H1 (cell line): ENCODE measurements around the gene TGFBR2. TPM values are rescaled to one million over a fixed set of nuclear protein-coding genes. Genes with fewer than 3 reads are reported as not detected.

Experiments used
- CTCF ChIA-PET: fragments of 300-600 bp; sonication (Branson Sonifier 250); formaldehyde crosslinking; loops from one replicate; lab custom pipeline; 2021; ENCODE audit not compliant: partially characterized antibody; lab: Charles Lee
- POLR2A ChIA-PET: fragments of 300-600 bp; sonication (Branson Sonifier 250); formaldehyde crosslinking; loops from one replicate; lab custom pipeline; 2021; ENCODE audit warnings: inconsistent platforms; ENCODE audit not compliant: partially characterized antibody; lab: Charles Lee
- DNase-seq, 2 experiments: peaks; one replicate each; pipeline versions ENCODE4 v3.0.0 to v3.0.0-alpha.2; 2010 to 2022; ENCODE audit warnings: low spot score in 2 of 2, low read depth in 1 of 2, mixed read lengths in 1 of 2
- FAIRE-seq: peaks from 2 replicates; lab custom pipeline; 2011; peaks lifted over from hg19 to GRCh38; lab: Jason Lieb, UNC
- H2AFZ ChIP-seq: 2 replicates; pipeline ENCODE4 v1.8.1; 2012; ENCODE audit warnings: low read length, inconsistent platforms
- H2AK5ac ChIP-seq: 2 replicates; pipeline ENCODE4 v1.6.1; 2013; ENCODE audit warnings: low read depth, low read length
- H2BK120ac ChIP-seq: replicated peaks from 2 replicates; pipeline ENCODE3; 2013; ENCODE audit warnings: low read depth, low read length, inconsistent platforms
- H2BK12ac ChIP-seq: 2 replicates; pipeline ENCODE4 v1.6.1; 2013; ENCODE audit warnings: low read depth, low read length
- H2BK15ac ChIP-seq: 2 replicates; pipeline ENCODE4 v1.6.1; 2013; ENCODE audit warnings: low read length
- H2BK20ac ChIP-seq: 2 replicates; pipeline ENCODE4 v1.6.1; 2013; ENCODE audit warnings: low read length
- H2BK5ac ChIP-seq: 2 replicates; pipeline ENCODE4 v1.6.1; 2013; ENCODE audit warnings: low read depth, low read length
- H3K14ac ChIP-seq: 2 replicates; pipeline ENCODE4 v1.6.1; 2013; ENCODE audit warnings: inconsistent platforms; ENCODE audit not compliant: insufficient read length
- H3K18ac ChIP-seq: 2 replicates; pipeline ENCODE4 v1.6.1; 2013; ENCODE audit warnings: low read length; ENCODE audit errors: extremely low read depth
- H3K23ac ChIP-seq: 2 replicates; pipeline ENCODE4 v1.6.1; 2013; ENCODE audit warnings: inconsistent platforms; ENCODE audit not compliant: insufficient read length
- H3K23me2 ChIP-seq: 2 replicates; pipeline ENCODE4 v1.6.1; 2013; ENCODE audit warnings: low read depth, low read length
- H3K27ac ChIP-seq: 2 replicates; pipeline ENCODE4 v1.6.1; 2011; ENCODE audit warnings: low read depth, low read length, inconsistent platforms
- H3K27me3 ChIP-seq, 4 experiments: replicated peaks in 1 of 4; 1 replicate in 1 of 4; 2 replicates in 3 of 4; pipeline versions ENCODE4 v1.6.1 to v1.8.1; 2011 to 2013; ENCODE audit warnings: low read length in 3 of 4, mild to moderate bottlenecking in 3 of 4, inconsistent platforms in 2 of 4, mixed read lengths in 2 of 4, moderate library complexity in 1 of 4; ENCODE audit not compliant: control insufficient read depth in 3 of 4, insufficient read depth in 3 of 4; ENCODE audit errors: extremely low read depth in 1 of 4
- H3K36me3 ChIP-seq, 4 experiments: 2 replicates each; pipeline versions ENCODE4 v1.6.1 to v1.8.1; 2011 to 2013; ENCODE audit warnings: mild to moderate bottlenecking in 4 of 4, low read length in 3 of 4, moderate library complexity in 2 of 4, control low read depth in 1 of 4, inconsistent platforms in 1 of 4; ENCODE audit not compliant: insufficient read depth in 4 of 4, control insufficient read depth in 2 of 4
- H3K4ac ChIP-seq: replicated peaks from 2 replicates; pipeline ENCODE3; 2013; ENCODE audit warnings: low read length, low read depth, mixed read lengths, inconsistent platforms; ENCODE audit not compliant: insufficient read length
- H3K4me1 ChIP-seq, 4 experiments: replicated peaks in 1 of 4; 1 replicate in 1 of 4; 2 replicates in 3 of 4; pipeline versions ENCODE4 v1.6.1 to v1.8.1; 2011 to 2013; ENCODE audit warnings: low read length in 3 of 4, inconsistent platforms in 2 of 4, mixed read lengths in 1 of 4; ENCODE audit not compliant: insufficient read depth in 4 of 4, control insufficient read depth in 3 of 4
- H3K4me2 ChIP-seq, 2 experiments: 2 replicates each; pipeline versions ENCODE4 v1.6.1 to v1.8.1; 2011 to 2013; ENCODE audit warnings: low read depth in 2 of 2, low read length in 2 of 2, control low read depth in 1 of 2, inconsistent platforms in 1 of 2, mild to moderate bottlenecking in 1 of 2; ENCODE audit not compliant: insufficient read depth in 1 of 2
- H3K4me3 ChIP-seq, 4 experiments: fragments of 200-600, 300-600 bp in 1 of 4; sonication (generic), shearing (Covaris generic), sonication (Bioruptor Twin) in 1 of 4; 2 replicates each; pipeline versions ENCODE4 v1.5.1 to v1.8.1; 2011 to 2016; ENCODE audit warnings: low read length in 4 of 4, low read depth in 3 of 4, control low read depth in 2 of 4, inconsistent platforms in 2 of 4, mild to moderate bottlenecking in 2 of 4, mixed read lengths in 1 of 4, moderate library complexity in 1 of 4; ENCODE audit not compliant: insufficient read depth in 2 of 4; ENCODE audit errors: extremely low read depth in 1 of 4
- H3K56ac ChIP-seq: replicated peaks from 2 replicates; pipeline ENCODE3; 2013; ENCODE audit warnings: low read depth, mild to moderate bottlenecking, mixed read lengths, low read length, inconsistent platforms; ENCODE audit not compliant: insufficient read length
- H3K79me1 ChIP-seq: 2 replicates; pipeline ENCODE4 v1.6.1; 2013; ENCODE audit warnings: low read depth, low read length, control low read depth
- H3K79me2 ChIP-seq, 2 experiments: 2 replicates each; pipeline versions ENCODE4 v1.6.1 to v1.8.1; 2012 to 2013; ENCODE audit warnings: low read length in 2 of 2, mild to moderate bottlenecking in 2 of 2, inconsistent platforms in 1 of 2; ENCODE audit not compliant: insufficient read depth in 2 of 2, control insufficient read depth in 1 of 2
- H3K9ac ChIP-seq, 4 experiments: replicated peaks in 1 of 4; 1 replicate in 1 of 4; 2 replicates in 3 of 4; pipeline versions ENCODE4 v1.6.1 to v1.8.1; 2011 to 2013; ENCODE audit warnings: low read depth in 3 of 4, low read length in 3 of 4, control low read depth in 2 of 4, mild to moderate bottlenecking in 2 of 4, moderate library complexity in 2 of 4, inconsistent platforms in 1 of 4; ENCODE audit errors: extremely low read depth in 1 of 4
- H3K9me3 ChIP-seq, 2 experiments: 2 replicates each; pipeline versions ENCODE4 v1.6.1 to v1.8.1; 2012 to 2013; ENCODE audit warnings: mild to moderate bottlenecking in 2 of 2, moderate library complexity in 2 of 2, control low read depth in 1 of 2, inconsistent platforms in 1 of 2, low read depth in 1 of 2, low read length in 1 of 2, mixed read lengths in 1 of 2; ENCODE audit not compliant: insufficient read depth in 2 of 2
- H4K20me1 ChIP-seq, 2 experiments: replicated peaks in 1 of 2; 2 replicates each; pipeline versions ENCODE3 to v1.8.1; 2011 to 2013; ENCODE audit warnings: inconsistent platforms in 2 of 2, low read length in 2 of 2, mild to moderate bottlenecking in 1 of 2; ENCODE audit not compliant: insufficient read depth in 2 of 2, control insufficient read depth in 1 of 2
- H4K5ac ChIP-seq: 2 replicates; pipeline ENCODE4 v1.6.1; 2013; ENCODE audit warnings: low read length, low read depth, mixed read lengths, inconsistent platforms; ENCODE audit not compliant: insufficient read length
- H4K8ac ChIP-seq: 2 replicates; pipeline ENCODE4 v1.8.0; 2013; ENCODE audit warnings: mild to moderate bottlenecking, moderate library complexity, low read length, inconsistent platforms; ENCODE audit not compliant: insufficient read depth; ENCODE audit errors: extremely low read depth
- H4K91ac ChIP-seq: replicated peaks from 2 replicates; pipeline ENCODE3; 2013; ENCODE audit warnings: low read length, mixed read lengths, inconsistent platforms; ENCODE audit not compliant: insufficient read length
- BRCA1 ChIP-seq: IDR thresholded peaks from 2 replicates; pipeline ENCODE4 v1.6.1; 2012; ENCODE audit warnings: low read depth, low read length, improper control_type of control experiment
- CHD2 ChIP-seq: IDR thresholded peaks from 2 replicates; pipeline ENCODE4 v1.6.1; 2012; ENCODE audit warnings: low read length, improper control_type of control experiment
- EZH2 ChIP-seq: fragments of 200-600 bp; sonication (generic); IDR thresholded peaks from 2 replicates; pipeline ENCODE4 v1.7.1; 2012; ENCODE audit warnings: low read depth, mild to moderate bottlenecking, moderate library complexity, low read length, inconsistent platforms; ENCODE audit not compliant: severe bottlenecking
- HDAC2 ChIP-seq, 2 experiments: fragments of 300-600 bp in 1 of 2; sonication (generic) in 1 of 2; IDR thresholded peaks; 2 replicates each; pipeline ENCODE4 v1.6.1; 2011 to 2012; ENCODE audit warnings: low read depth in 2 of 2, low read length in 2 of 2, mild to moderate bottlenecking in 2 of 2, moderate library complexity in 2 of 2, borderline replicate concordance in 1 of 2, inconsistent platforms in 1 of 2
- MAFK ChIP-seq: IDR thresholded peaks from 2 replicates; pipeline ENCODE4 v1.6.1; 2012; ENCODE audit warnings: low read depth, mild to moderate bottlenecking, improper control_type of control experiment, low read length
- NANOG ChIP-seq: IDR thresholded peaks from 2 replicates; pipeline ENCODE4 v1.6.1; 2011; ENCODE audit warnings: low read length, low read depth, mild to moderate bottlenecking, inconsistent platforms; ENCODE audit not compliant: insufficient read depth, poor library complexity, severe bottlenecking
- PHF8 ChIP-seq: fragments of 200-600 bp; sonication (generic); conservative IDR thresholded peaks from 2 replicates; pipeline ENCODE4 v1.7.1; 2012; ENCODE audit warnings: low read depth, mild to moderate bottlenecking, inconsistent platforms, low read length, moderate library complexity
- RFX5 ChIP-seq: IDR thresholded peaks from 2 replicates; pipeline ENCODE4 v1.6.1; 2011; ENCODE audit warnings: low read depth, low read length, improper control_type of control experiment, borderline replicate concordance
- SIRT6 ChIP-seq: IDR thresholded peaks from one replicate; pipeline ENCODE4 v1.7.1; 2012; ENCODE audit warnings: low read length, inconsistent platforms
- SRF ChIP-seq: IDR thresholded peaks from 2 replicates; pipeline ENCODE4 v1.6.1; 2011; ENCODE audit warnings: mild to moderate bottlenecking, low read depth, low read length, moderate library complexity
- WGBS, 2 experiments: shearing (Covaris generic) in 1 of 2; methylation state at CpG; one replicate each; pipeline versions ENCODE4 v1.1.6 to v1.1.7; 2013 to 2015; ENCODE audit warnings: low lambda C conversion rate in 2 of 2, mixed read lengths in 2 of 2, inconsistent platforms in 1 of 2, low coverage in 1 of 2, missing lambda C conversion rate in 1 of 2; ENCODE audit not compliant: insufficient replicate concordance in 2 of 2, insufficient coverage in 1 of 2, insufficient read length in 1 of 2; ENCODE audit errors: extremely low coverage in 1 of 2, missing lambda C conversion rate in 1 of 2; 5-methylcytosine and 5-hydroxymethylcytosine counted together
- polyA plus RNA-seq, 7 experiments: library from polyadenylated mRNA; depleted of rRNA in 3 of 7; stranded (reverse) in 5 of 7; unstranded in 2 of 7; fragments of >200 nt in 5 of 7; fragments of 200-250 nt in 2 of 7; gene quantifications; 1 replicate in 5 of 7; 2 replicates in 1 of 7; 4 replicates in 1 of 7; pipeline versions ENCODE4 v1.2.1 to v1.2.3, GENCODE V29; 2011 to 2013; ENCODE audit warnings: missing spikeins in 2 of 7, mixed read lengths in 2 of 7
- total RNA-seq: library from RNA; stranded (reverse); fragmentation: NEBNext Ultra II Directional; extraction: Animal tissue kit (Norgen Biotek cat#: 25700); gene quantifications from 2 replicates; pipeline ENCODE4 v1.2.1, GENCODE V29; 2021

TGFBR2 gene
- total and polyA plus RNA-seq, 2 of the 8 experiments (the other 6 are each of a cell fraction or from before 2014, with no cell fraction given): 4.2 to 7.4 TPM

DNA sequence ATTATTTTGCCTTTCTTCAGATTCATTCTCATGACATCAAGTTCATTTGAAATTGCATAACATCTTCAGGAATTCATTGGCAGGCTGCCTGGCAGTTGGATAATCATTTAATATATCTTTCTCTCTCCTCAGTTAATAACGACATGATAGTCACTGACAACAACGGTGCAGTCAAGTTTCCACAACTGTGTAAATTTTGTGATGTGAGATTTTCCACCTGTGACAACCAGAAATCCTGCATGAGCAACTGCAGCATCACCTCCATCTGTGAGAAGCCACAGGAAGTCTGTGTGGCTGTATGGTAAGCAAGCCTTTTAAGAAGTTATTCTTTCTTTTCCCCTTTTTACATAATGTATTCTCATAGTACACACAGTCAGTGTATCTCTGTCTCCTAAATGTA lies 38.2 kb downstream of the TGFBR2 start:
- no peak overlapping the region for H3K23ac ChIP-seq
- H2BK120ac ChIP-seq: no peak overlapping the region
- no peaks in the 10 kb centered on the region; the same call in 1 of the 2 replicates for H3K79me1 ChIP-seq
- no peak overlapping the region for H2BK20ac ChIP-seq
- H4K5ac ChIP-seq: no peak overlapping the region
- WGBS, 2 experiments: 90% methylated on average over 2 of the region's 2 CpGs; no CpG with 5 or more reads in 1 of the 2 experiments
- no peak overlapping the region for H3K27ac ChIP-seq
- no peak overlapping the region for H3K14ac ChIP-seq
- peaks cover 0 to 6% (median 4%) of the 10 kb centered on the region in 4 experiments; a peak in 4 of 7 replicates for H3K4me1 ChIP-seq
- no peak overlapping the region for H2AK5ac ChIP-seq
- H4K91ac ChIP-seq: no peak overlapping the region
- peaks cover 0 to 16% (median 8%) of the 10 kb centered on the region in 4 experiments; a peak in 6 of 8 replicates for H3K36me3 ChIP-seq
- FAIRE-seq (no peak), DNase-seq (no peak)
- no peak overlapping the region for H2BK15ac ChIP-seq
- no peaks in the 10 kb centered on the region for H3K9me3 ChIP-seq
- H3K4ac ChIP-seq: no peak overlapping the region
- TF ChIP-seq PHF8: no peak
- TF ChIP-seq CHD2: no peak
- TF ChIP-seq SIRT6: no peak
- TF ChIP-seq BRCA1: no peak
- no peak for TF ChIP-seq RFX5
- TF ChIP-seq HDAC2 (IDR thresholded peaks at IDR 0.05; ENCODE audit: borderline replicate concordance in 1 of 2, low read depth in 2 of 2, low read length in 2 of 2): no peak
- TF ChIP-seq NANOG: no peak
- no peak for TF ChIP-seq MAFK
- no peak for TF ChIP-seq EZH2
- TF ChIP-seq SRF: no peak
- no peak overlapping the region for H2BK5ac ChIP-seq
- ChIA-PET POLR2A (no interaction called here), CTCF (no interaction called here)
- no peak overlapping the region for H4K8ac ChIP-seq
- peaks cover 0 to 28% of the 10 kb centered on the region in 2 experiments for H3K79me2 ChIP-seq
- H4K20me1 ChIP-seq: peaks cover 0 to 1% of the 10 kb centered on the region in 2 experiments
- H3K27me3 ChIP-seq: no peaks in the 10 kb centered on the region
- H2BK12ac ChIP-seq: no peak overlapping the region
- H3K9ac ChIP-seq: no peak overlapping the region
- no peak overlapping the region for H2AFZ ChIP-seq
- H3K23me2 ChIP-seq: no peaks in the 10 kb centered on the region; the same call in 1 of the 2 replicates
- no peak overlapping the region for H3K18ac ChIP-seq
- H3K56ac ChIP-seq: no peak overlapping the region
- H3K4me2 ChIP-seq: no peak overlapping the region
- no peak overlapping the region for H3K4me3 ChIP-seq
